Measurements from ENCODE around the gene PUSL1. TPM values are rescaled to one million over a fixed set of nuclear protein-coding genes. Genes with fewer than 3 reads are reported as not detected.

The PUSL1 gene
- total RNA-seq, 1 experiment from 2014 or later, result 38.0 TPM

DNA sequence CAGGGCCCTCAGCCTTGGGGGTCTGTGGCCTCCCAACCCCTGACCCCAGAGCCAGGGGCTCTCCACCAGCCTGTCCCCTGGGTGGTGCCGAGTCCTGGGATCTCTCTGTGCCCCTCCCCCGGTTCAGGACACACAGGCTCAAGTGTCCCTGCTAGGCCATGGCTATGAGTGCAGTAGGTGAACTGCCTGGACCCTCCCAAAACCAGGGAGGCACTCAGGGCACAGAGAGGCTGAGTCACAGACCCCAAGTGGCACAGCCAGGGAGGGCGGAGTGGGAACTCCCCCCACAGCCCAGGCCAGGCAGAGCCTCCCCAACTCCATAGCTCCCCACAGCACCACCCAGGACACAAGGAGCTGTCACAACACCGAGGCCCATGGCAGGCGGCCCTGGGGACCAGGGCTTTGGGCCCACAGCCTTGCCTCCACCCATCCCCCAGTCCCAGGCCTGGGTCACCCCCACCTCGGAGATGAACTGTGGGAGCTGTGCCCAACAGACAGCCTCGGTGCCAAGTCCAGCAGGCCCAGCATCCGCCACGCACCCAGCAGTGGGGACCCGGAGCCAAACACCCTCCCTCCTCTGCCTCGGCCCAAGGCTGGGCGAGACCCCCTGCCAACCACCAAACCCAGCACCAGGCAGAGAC lies 37.6 kb downstream of the PUSL1 start:
- WGBS (ENCODE audit: extremely low coverage, insufficient read length, low lambda C conversion rate), result no CpG with 5 or more reads among the region's 12 CpGs
- H3K14ac ChIP-seq (ENCODE audit: insufficient read depth, low read length), result no peak overlapping the region
- no peaks in the 10 kb centered on the region; the same call in 1 of the 2 replicates for H3K4me1 ChIP-seq (ENCODE audit: insufficient read depth, low read length)
- H3K27ac ChIP-seq (ENCODE audit: insufficient read length, low read depth, low read length), result no peak overlapping the region
- Mint-ChIP-seq H3K27me3 (ENCODE audit: low read depth) (no peaks in the 10 kb centered on the region), H3K9me3 (peaks cover 0 to 4% of the 10 kb centered on the region in 2 experiments; a peak in 2 of 5 replicates), H3K4me3 (no peak overlapping the region), H3K36me3 (ENCODE audit: insufficient read depth in 1 of 3, low read depth in 3 of 3) (peaks cover 12 to 13% (median 12%) of the 10 kb centered on the region in 3 experiments), H3K27ac (no peak overlapping the region), H3K4me1 (peaks cover 6 to 15% of the 10 kb centered on the region in 2 experiments)
- DNase-seq, result no peak
- H2BK120ac ChIP-seq (ENCODE audit: low read depth, low read length, poor library complexity, severe bottlenecking), result no peak overlapping the region
- H2BK5ac ChIP-seq (ENCODE audit: insufficient read length, low read length), result no peak overlapping the region
- no peak overlapping the region for H2AFZ ChIP-seq (ENCODE audit: low read length)
- no peak overlapping the region for H4K91ac ChIP-seq (ENCODE audit: insufficient read length, low read depth, low read length)
- peaks cover 13% of the 10 kb centered on the region for H3K79me1 ChIP-seq (ENCODE audit: insufficient read depth, low read depth, low read length, poor library complexity, severe bottlenecking)
- no peak overlapping the region for H3K23ac ChIP-seq (ENCODE audit: insufficient read length, low read depth, low read length)
- H4K5ac ChIP-seq (ENCODE audit: insufficient read length, low read depth, low read length), result no peak overlapping the region
- peaks cover 3% of the 10 kb centered on the region; the same call in 1 of the 2 replicates for H3K79me2 ChIP-seq (ENCODE audit: insufficient read depth, low read length)
- peaks cover 9% of the 10 kb centered on the region for H3K23me2 ChIP-seq (ENCODE audit: insufficient read length, low read depth, low read length, poor library complexity, severe bottlenecking)
- H3K9me3 ChIP-seq (ENCODE audit: control insufficient read depth, low read depth, low read length), result no peaks in the 10 kb centered on the region
- no peak overlapping the region for H4K8ac ChIP-seq (replicated peaks; ENCODE audit: insufficient read length, low read depth, low read length)
- H3T11ph ChIP-seq (ENCODE audit: low read length), result no peak overlapping the region
- TF ChIP-seq, protein P1, sequence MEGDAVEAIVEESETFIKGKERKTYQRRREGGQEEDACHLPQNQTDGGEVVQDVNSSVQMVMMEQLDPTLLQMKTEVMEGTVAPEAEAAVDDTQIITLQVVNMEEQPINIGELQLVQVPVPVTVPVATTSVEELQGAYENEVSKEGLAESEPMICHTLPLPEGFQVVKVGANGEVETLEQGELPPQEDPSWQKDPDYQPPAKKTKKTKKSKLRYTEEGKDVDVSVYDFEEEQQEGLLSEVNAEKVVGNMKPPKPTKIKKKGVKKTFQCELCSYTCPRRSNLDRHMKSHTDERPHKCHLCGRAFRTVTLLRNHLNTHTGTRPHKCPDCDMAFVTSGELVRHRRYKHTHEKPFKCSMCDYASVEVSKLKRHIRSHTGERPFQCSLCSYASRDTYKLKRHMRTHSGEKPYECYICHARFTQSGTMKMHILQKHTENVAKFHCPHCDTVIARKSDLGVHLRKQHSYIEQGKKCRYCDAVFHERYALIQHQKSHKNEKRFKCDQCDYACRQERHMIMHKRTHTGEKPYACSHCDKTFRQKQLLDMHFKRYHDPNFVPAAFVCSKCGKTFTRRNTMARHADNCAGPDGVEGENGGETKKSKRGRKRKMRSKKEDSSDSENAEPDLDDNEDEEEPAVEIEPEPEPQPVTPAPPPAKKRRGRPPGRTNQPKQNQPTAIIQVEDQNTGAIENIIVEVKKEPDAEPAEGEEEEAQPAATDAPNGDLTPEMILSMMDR (conservative IDR thresholded peaks at IDR 0.05), result no peak
- H3K56ac ChIP-seq (ENCODE audit: insufficient read length, low read depth, low read length), result no peak overlapping the region
- H4K20me1 ChIP-seq (ENCODE audit: control insufficient read depth, insufficient read depth, insufficient read length), result peaks cover 3% of the 10 kb centered on the region
- no peak overlapping the region for H3K18ac ChIP-seq (ENCODE audit: insufficient read length, low read depth, low read length)
- H2BK15ac ChIP-seq (ENCODE audit: low read depth, low read length), result no peak overlapping the region
- no peaks in the 10 kb centered on the region for H3K27me3 ChIP-seq (ENCODE audit: insufficient read depth, low read length)
- no peak overlapping the region for H3K9ac ChIP-seq (ENCODE audit: extremely low read depth, insufficient read length, low read length)
- H3K4ac ChIP-seq (ENCODE audit: low read depth, low read length), result no peak overlapping the region
- no peak overlapping the region for H2BK12ac ChIP-seq (ENCODE audit: insufficient read length, low read depth, low read length)
- no peak overlapping the region for H3K4me2 ChIP-seq (ENCODE audit: insufficient read depth, insufficient read length, low read length)
- H2BK20ac ChIP-seq (ENCODE audit: low read depth, low read length, poor library complexity, severe bottlenecking), result no peak overlapping the region
- H2AK5ac ChIP-seq (ENCODE audit: insufficient read length, low read length), result no peak overlapping the region

All from H9 (cell line).